Measurements from ENCODE around the gene EFR3B. TPM values are rescaled to one million over a fixed set of nuclear protein-coding genes. Genes with fewer than 3 reads are reported as not detected.

The EFR3B gene
- total RNA-seq, 1 experiment from 2014 or later = not detected

DNA sequence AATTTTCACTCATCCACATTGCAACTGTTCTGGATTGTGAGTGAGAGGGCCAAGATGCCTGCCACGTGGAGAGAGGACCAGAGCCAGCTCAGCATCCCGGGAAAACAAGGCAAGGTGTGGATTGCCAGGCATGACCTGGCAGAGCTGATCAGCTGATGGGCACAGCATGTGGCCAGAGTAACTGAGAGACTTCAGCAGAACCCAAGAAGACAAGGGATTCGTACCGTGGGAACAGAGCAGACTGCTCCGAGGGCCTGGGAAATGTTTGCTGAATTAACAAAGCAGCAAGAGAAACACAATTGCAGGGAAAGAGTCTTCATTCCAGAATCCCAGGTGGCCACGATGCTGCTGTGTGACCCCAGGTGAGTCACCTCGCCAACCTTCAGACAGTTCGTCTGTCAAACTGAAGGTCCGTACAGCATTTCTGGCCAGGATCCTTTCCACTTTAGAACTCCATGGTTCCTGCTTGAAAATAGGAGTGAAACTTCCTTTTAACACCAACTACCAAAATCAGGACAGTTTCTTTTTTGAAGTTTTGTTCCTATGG, 152.8 kb downstream of the EFR3B start:
- no peak for DNase-seq
- Histone ChIP-seq H3K9me2 (ENCODE audit: insufficient read depth) (no peaks in the 10 kb centered on the region), H3K9me3 (ENCODE audit: insufficient read depth, low read depth) (no peaks in the 10 kb centered on the region), H3K79me2 (ENCODE audit: low read depth) (no peaks in the 10 kb centered on the region), H3F3A (ENCODE audit: insufficient read depth, low read depth) (no peaks in the 10 kb centered on the region), H3K4me3 (no peak overlapping the region), H2AFZ (no peak overlapping the region), H3K27ac (no peak overlapping the region), H4K20me1 (ENCODE audit: insufficient read depth) (no peaks in the 10 kb centered on the region), H3K4me2 (no peak overlapping the region), H3K27me3 (ENCODE audit: insufficient read depth, low read depth) (no peaks in the 10 kb centered on the region), H3K36me3 (ENCODE audit: low read depth) (no peaks in the 10 kb centered on the region), H3K4me1 (replicated peaks; ENCODE audit: insufficient read depth) (no peaks in the 10 kb centered on the region)
- BruUV-seq (replicated peaks) = no TSS peak
- ChIA-PET POLR2A (ENCODE audit: unreplicated experiment) (no interaction called here), CTCF (interaction anchor here (0.5 kb wide), 1 partner anchor 768 kb away, joined by 4 read pairs; no protein-coding TSS in a partner anchor)
- TF ChIP-seq CTCF (conservative IDR thresholded peaks at IDR 0.05) (no peak), EZH2 (IDR thresholded peaks at IDR 0.05; ENCODE audit: low read depth) (no peak)
- intact Hi-C loops (cut with micrococcal nuclease; ENCODE audit: unreplicated experiment) = loop anchor here (5.0 kb wide), 2 partner anchors 62 to 362 kb away; no protein-coding TSS in a partner anchor

DNA sequence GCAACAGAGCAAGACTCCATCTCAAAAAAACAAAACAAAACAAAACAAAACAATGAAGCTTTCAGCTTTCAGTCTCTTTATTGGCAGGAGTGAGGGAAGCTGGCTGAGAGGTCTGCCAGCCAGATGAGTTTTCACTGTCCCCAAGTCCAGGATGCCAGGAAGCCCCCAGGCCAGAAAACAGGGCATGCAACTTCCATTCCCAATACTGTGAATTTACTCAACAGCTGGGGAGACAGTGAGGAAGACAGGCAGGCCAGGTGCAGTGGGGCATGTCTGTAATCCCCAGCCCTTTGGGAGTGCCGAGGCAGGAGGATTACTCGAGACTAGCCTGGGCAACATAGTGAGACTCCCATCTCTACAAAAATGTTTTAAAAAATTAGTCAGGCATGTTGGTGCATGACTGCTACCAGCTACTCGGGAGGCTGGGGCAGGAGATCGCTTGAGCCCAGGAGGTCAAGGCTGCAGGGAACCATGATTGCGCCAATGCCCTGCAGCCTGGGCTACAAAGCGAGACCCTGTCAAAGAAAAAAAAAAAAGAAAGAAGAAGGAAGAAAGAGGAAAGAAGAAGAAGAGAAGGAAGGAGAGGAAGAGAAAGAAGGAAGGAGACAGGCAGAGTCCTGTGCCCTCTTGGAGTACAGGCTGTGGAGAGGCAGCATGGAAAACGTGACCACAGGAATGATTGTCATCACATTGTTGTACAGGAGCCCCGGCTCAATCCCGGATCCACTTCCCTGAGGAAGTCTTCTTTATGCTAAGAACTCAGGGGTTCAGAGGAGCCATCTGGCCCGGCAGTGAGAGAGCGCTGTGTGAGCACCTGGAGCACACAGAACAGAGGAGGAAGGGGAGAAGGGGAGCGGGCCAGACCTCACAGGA, 155.7 kb downstream of the EFR3B start:
- H4K20me1 ChIP-seq (ENCODE audit: insufficient read depth) = no peaks in the 10 kb centered on the region
- no TSS peak for BruUV-seq (replicated peaks)
- CTCF ChIA-PET = interaction anchor here (0.7 to 1.8 kb wide), 2 partner anchors 32 to 124 kb away, joined by 4 to 9 read pairs; no protein-coding TSS in a partner anchor
- no peaks in the 10 kb centered on the region for H3K79me2 ChIP-seq (ENCODE audit: low read depth)
- H3F3A ChIP-seq (ENCODE audit: insufficient read depth, low read depth) = no peaks in the 10 kb centered on the region
- no peak for TF ChIP-seq EZH2 (IDR thresholded peaks at IDR 0.05; ENCODE audit: low read depth)
- no peak for TF ChIP-seq CTCF (conservative IDR thresholded peaks at IDR 0.05)
- DNase-seq = no peak
- intact Hi-C loops (cut with micrococcal nuclease; ENCODE audit: unreplicated experiment) = loop anchor here (5.0 kb wide), 2 partner anchors 65 to 365 kb away; no protein-coding TSS in a partner anchor
- H3K36me3 ChIP-seq (ENCODE audit: low read depth) = no peaks in the 10 kb centered on the region
- POLR2A ChIA-PET (ENCODE audit: unreplicated experiment) = no interaction called here
- no peak overlapping the region for H2AFZ ChIP-seq
- H3K4me1 ChIP-seq (replicated peaks; ENCODE audit: insufficient read depth) = no peaks in the 10 kb centered on the region
- H3K27me3 ChIP-seq (ENCODE audit: insufficient read depth, low read depth) = no peaks in the 10 kb centered on the region
- no peak overlapping the region for H3K4me2 ChIP-seq
- H3K9me2 ChIP-seq (ENCODE audit: insufficient read depth) = no peaks in the 10 kb centered on the region
- H3K4me3 ChIP-seq = no peak overlapping the region
- no peak overlapping the region for H3K27ac ChIP-seq
- H3K9me3 ChIP-seq (ENCODE audit: insufficient read depth, low read depth) = no peaks in the 10 kb centered on the region

GRCh38 chr2:25198209-25198525, 156.3 kb downstream of the EFR3B start:
- H4K20me1 ChIP-seq (ENCODE audit: insufficient read depth) = no peaks in the 10 kb centered on the region
- H3K79me2 ChIP-seq (ENCODE audit: low read depth) = no peaks in the 10 kb centered on the region
- ChIA-PET CTCF (no interaction called here), POLR2A (ENCODE audit: unreplicated experiment) (no interaction called here)
- no peak overlapping the region for H3K4me2 ChIP-seq
- no peak for DNase-seq
- no peaks in the 10 kb centered on the region for H3K9me3 ChIP-seq (ENCODE audit: insufficient read depth, low read depth)
- no peaks in the 10 kb centered on the region for H3F3A ChIP-seq (ENCODE audit: insufficient read depth, low read depth)
- intact Hi-C loops (cut with micrococcal nuclease; ENCODE audit: unreplicated experiment) = loop anchor here (5.0 kb wide), 2 partner anchors 66 to 366 kb away; no protein-coding TSS in a partner anchor
- H3K27ac ChIP-seq = no peak overlapping the region
- TF ChIP-seq EZH2 (IDR thresholded peaks at IDR 0.05; ENCODE audit: low read depth) (no peak), CTCF (conservative IDR thresholded peaks at IDR 0.05) (no peak)
- H3K4me3 ChIP-seq = no peak overlapping the region
- BruUV-seq (replicated peaks) = no TSS peak
- no peak overlapping the region for H2AFZ ChIP-seq
- H3K27me3 ChIP-seq (ENCODE audit: insufficient read depth, low read depth) = no peaks in the 10 kb centered on the region
- no peaks in the 10 kb centered on the region for H3K9me2 ChIP-seq (ENCODE audit: insufficient read depth)
- no peaks in the 10 kb centered on the region for H3K36me3 ChIP-seq (ENCODE audit: low read depth)
- no peaks in the 10 kb centered on the region for H3K4me1 ChIP-seq (replicated peaks; ENCODE audit: insufficient read depth)

Measured in PC-9 (cell line).